IMR-90 (cell line): ENCODE measurements around the gene OSCAR. TPM values are rescaled to one million over a fixed set of nuclear protein-coding genes. Genes with fewer than 3 reads are reported as not detected.

Experiments
- ATAC-seq: fragments of 200-7000 bp; cut with Tn5 transposase; 2 replicates; pipeline ENCODE4 v1.9.1; 2020; ENCODE audit warnings: low read depth, mild to moderate bottlenecking, moderate library complexity
- BruUV-seq: library from RNA; stranded (reverse); fragments of 400-500 nt; replicated peaks from 2 replicates; lab custom pipeline; 2021; lab: Mats Ljungman, UMichigan
- CTCF ChIA-PET: fragments of 300-600 bp; formaldehyde crosslinking; extraction: SDS; loops from one replicate; lab custom pipeline; 2021; ENCODE audit warnings: antibody characterized with exemption; lab: Yijun Ruan, JAX
- POLR2A ChIA-PET: fragments of 300-600 bp; sonication (Branson Sonifier 250); formaldehyde crosslinking; loops from one replicate; lab custom pipeline; 2022; ENCODE audit warnings: antibody characterized with exemption; ENCODE audit not compliant: unreplicated experiment; lab: Charles Lee
- DNase-seq: peaks from one replicate; pipeline ENCODE4 v3.0.0; 2013
- H2AFZ ChIP-seq: replicated peaks from 2 replicates; pipeline ENCODE3; 2013; ENCODE audit warnings: low read length, mild to moderate bottlenecking; ENCODE audit not compliant: poor library complexity
- H2AK5ac ChIP-seq: 2 replicates; pipeline ENCODE4 v1.6.1; 2013; ENCODE audit warnings: low read depth, low read length, inconsistent platforms
- H2AK9ac ChIP-seq: replicated peaks from 2 replicates; pipeline ENCODE3; 2013; ENCODE audit warnings: mild to moderate bottlenecking, low read depth, low read length, moderate library complexity; ENCODE audit not compliant: poor library complexity
- H2BK120ac ChIP-seq: 2 replicates; pipeline ENCODE4 v1.6.1; 2013; ENCODE audit warnings: low read depth, low read length, inconsistent platforms
- H2BK15ac ChIP-seq: 3 replicates; pipeline ENCODE4 v1.6.1; 2013; ENCODE audit warnings: low read depth, low read length, inconsistent platforms
- H2BK20ac ChIP-seq: 2 replicates; pipeline ENCODE4 v1.6.1; 2013; ENCODE audit warnings: low read depth, mild to moderate bottlenecking, inconsistent platforms, low read length, moderate library complexity
- H2BK5ac ChIP-seq: 2 replicates; pipeline ENCODE4 v1.6.1; 2013; ENCODE audit warnings: mild to moderate bottlenecking, low read depth, low read length, inconsistent platforms; ENCODE audit not compliant: poor library complexity, severe bottlenecking
- H3K14ac ChIP-seq: replicated peaks from 2 replicates; pipeline ENCODE4 v1.6.1; 2013; ENCODE audit warnings: low read depth, low read length, inconsistent platforms
- H3K18ac ChIP-seq: 2 replicates; pipeline ENCODE4 v1.6.1; 2013; ENCODE audit warnings: low read depth, low read length, control low read depth
- H3K23ac ChIP-seq: 2 replicates; pipeline ENCODE4 v1.6.1; 2013; ENCODE audit warnings: low read depth, low read length, inconsistent platforms
- H3K27ac ChIP-seq: 2 replicates; pipeline ENCODE4 v1.5.1; 2013; ENCODE audit warnings: mild to moderate bottlenecking, control low read depth, low read length; ENCODE audit not compliant: insufficient read depth
- H3K27me3 ChIP-seq: 2 replicates; pipeline ENCODE4 v1.6.1; 2013; ENCODE audit warnings: low read length; ENCODE audit not compliant: control insufficient read depth, insufficient read depth
- H3K36me3 ChIP-seq: 2 replicates; pipeline ENCODE4 v1.6.1; 2013; ENCODE audit warnings: low read length, mixed read lengths; ENCODE audit not compliant: control insufficient read depth, insufficient read depth
- H3K4ac ChIP-seq: 2 replicates; pipeline ENCODE4 v1.6.1; 2013; ENCODE audit warnings: low read depth, low read length, inconsistent platforms
- H3K4me1 ChIP-seq: 2 replicates; pipeline ENCODE4 v1.6.1; 2013; ENCODE audit warnings: low read length, mixed read lengths; ENCODE audit not compliant: control insufficient read depth, insufficient read depth
- H3K4me2 ChIP-seq: 2 replicates; pipeline ENCODE4 v1.6.1; 2013; ENCODE audit warnings: low read depth, mild to moderate bottlenecking, control low read depth, low read length, moderate library complexity
- H3K4me3 ChIP-seq: 2 replicates; pipeline ENCODE4 v1.5.1; 2013; ENCODE audit warnings: low read depth, mild to moderate bottlenecking, control low read depth, low read length, moderate library complexity; ENCODE audit not compliant: insufficient read depth
- H3K56ac ChIP-seq: 2 replicates; pipeline ENCODE4 v1.6.1; 2013; ENCODE audit warnings: low read length, inconsistent platforms; ENCODE audit not compliant: insufficient read depth; ENCODE audit errors: extremely low read depth
- H3K79me1 ChIP-seq, 2 experiments: 2 replicates each; pipeline ENCODE4 v1.6.1; 2013; ENCODE audit warnings: low read length in 2 of 2, inconsistent platforms in 1 of 2, low read depth in 1 of 2
- H3K9ac ChIP-seq: 2 replicates; pipeline ENCODE4 v1.6.1; 2013; ENCODE audit warnings: low read depth, low read length, control low read depth
- H3K9me1 ChIP-seq: 2 replicates; pipeline ENCODE4 v1.6.1; 2013; ENCODE audit warnings: low read length, inconsistent platforms; ENCODE audit not compliant: insufficient read depth
- H3K9me3 ChIP-seq: 2 replicates; pipeline ENCODE4 v1.6.1; 2013; ENCODE audit warnings: low read length; ENCODE audit not compliant: control insufficient read depth, insufficient read depth
- H4K20me1 ChIP-seq: 2 replicates; pipeline ENCODE4 v1.6.1; 2013; ENCODE audit warnings: low read length, inconsistent platforms; ENCODE audit not compliant: insufficient read depth
- H4K5ac ChIP-seq: 2 replicates; pipeline ENCODE4 v1.6.1; 2013; ENCODE audit warnings: mild to moderate bottlenecking, low read depth, low read length, control low read depth
- H4K8ac ChIP-seq, 2 experiments: 2 replicates each; pipeline ENCODE4 v1.6.1; 2013; ENCODE audit warnings: low read depth in 2 of 2, low read length in 2 of 2, control low read depth in 1 of 2, inconsistent platforms in 1 of 2
- H4K91ac ChIP-seq: 2 replicates; pipeline ENCODE4 v1.6.1; 2013; ENCODE audit warnings: low read depth, low read length, inconsistent platforms; ENCODE audit not compliant: insufficient read depth
- BHLHE40 ChIP-seq: fragments of 150-350 bp; IDR thresholded peaks from 2 replicates; pipeline ENCODE4 v1.6.1; 2016; ENCODE audit warnings: mild to moderate bottlenecking, low read depth, low read length
- CHD1 ChIP-seq: IDR thresholded peaks from 2 replicates; pipeline ENCODE4 v1.6.1; 2012; ENCODE audit warnings: low read depth, low read length, improper control_type of control experiment
- CTCF ChIP-seq: conservative IDR thresholded peaks from 2 replicates; pipeline ENCODE4 v1.5.1; 2012; ENCODE audit warnings: mild to moderate bottlenecking, low read depth, low read length, improper control_type of control experiment
- ELK1 ChIP-seq: fragments of 150-350 bp; IDR thresholded peaks from 2 replicates; pipeline ENCODE4 v1.6.1; 2016; ENCODE audit warnings: low read depth, mild to moderate bottlenecking, low read length, moderate library complexity, borderline replicate concordance
- FOS ChIP-seq: fragments of 150-350 bp; IDR thresholded peaks from 2 replicates; pipeline ENCODE4 v1.6.1; 2016; ENCODE audit warnings: low read depth, low read length
- MAFK ChIP-seq: IDR thresholded peaks from 2 replicates; pipeline ENCODE4 v1.6.1; 2012; ENCODE audit warnings: low read depth, low read length, improper control_type of control experiment
- MXI1 ChIP-seq: IDR thresholded peaks from 2 replicates; pipeline ENCODE4 v1.6.1; 2012; ENCODE audit warnings: low read depth, mild to moderate bottlenecking, low read length, moderate library complexity, borderline replicate concordance
- NFE2L2 ChIP-seq: fragments of 150-350 bp; IDR thresholded peaks from 2 replicates; pipeline ENCODE4 v1.6.1; 2016; ENCODE audit warnings: low read depth, mild to moderate bottlenecking, low read length
- POLR2A ChIP-seq: IDR thresholded peaks from 2 replicates; pipeline ENCODE4 v1.6.1; 2012; ENCODE audit warnings: mild to moderate bottlenecking, low read depth, low read length
- RAD21 ChIP-seq: IDR thresholded peaks from 2 replicates; pipeline ENCODE4 v1.6.1; 2012; ENCODE audit warnings: low read length, improper control_type of control experiment
- RCOR1 ChIP-seq: IDR thresholded peaks from 2 replicates; pipeline ENCODE4 v1.6.1; 2012; ENCODE audit warnings: mild to moderate bottlenecking, low read length, improper control_type of control experiment; ENCODE audit not compliant: insufficient replicate concordance
- RFX5 ChIP-seq: IDR thresholded peaks from 2 replicates; pipeline ENCODE4 v1.8.0; 2012; ENCODE audit warnings: low read depth, mild to moderate bottlenecking, low read length, moderate library complexity
- SMC3 ChIP-seq: fragments of 150-350 bp; IDR thresholded peaks from 2 replicates; pipeline ENCODE4 v1.6.1; 2016; ENCODE audit warnings: low read depth, mild to moderate bottlenecking, antibody characterized with exemption, low read length, moderate library complexity
- USF2 ChIP-seq: fragments of 150-350 bp; IDR thresholded peaks from 2 replicates; pipeline ENCODE4 v1.6.1; 2017; ENCODE audit warnings: mild to moderate bottlenecking, antibody characterized with exemption, low read length, low read depth
- WGBS, 2 experiments: methylation state at CpG; one replicate each; pipeline versions ENCODE4 v1.1.5 to v1.1.7; 2013; ENCODE audit warnings: missing lambda C conversion rate in 2 of 2; ENCODE audit not compliant: insufficient read length in 1 of 2; ENCODE audit errors: extremely low coverage in 2 of 2; 5-methylcytosine and 5-hydroxymethylcytosine counted together
- dilution Hi-C: fragments of 300-500 bp; cut with HindIII; formaldehyde crosslinking; loops from one replicate; pipeline ENCODE4 v1.14.3; 2018; ENCODE audit warnings: low sequenced_read_pairs; ENCODE audit not compliant: unreplicated experiment
- in situ Hi-C: fragments of 300-500 bp; cut with MboI; formaldehyde crosslinking; loops from 3 replicates; pipeline ENCODE4 v1.14.3; 2019; ENCODE audit warnings: low sequenced_read_pairs, inconsistent platforms, mixed read lengths
- intact Hi-C: fragments of 100-400 bp; cut with micrococcal nuclease; formaldehyde crosslinking; loops from 2 replicates; pipeline ENCODE4 v1.10.0; 2022
- polyA plus RNA-seq, 3 experiments: library from polyadenylated mRNA; depleted of rRNA; stranded (reverse); fragments of >200 nt; gene quantifications; 2 replicates each; pipeline ENCODE4 v1.2.3, GENCODE V29; 2012; ENCODE audit warnings: low replicate concordance in 1 of 3
- total RNA-seq: library from RNA; depleted of rRNA; stranded (reverse); fragments of >200 nt; gene quantifications from 2 replicates; pipeline ENCODE4 v1.2.3, GENCODE V29; 2012

OSCAR gene
- total and polyA plus RNA-seq, 2 of the 4 experiments (the other 2 are of a cell fraction): 0.15 TPM; not detected in 1

- Histone ChIP-seq H4K5ac (no peak overlapping the region), H2BK120ac (no peak overlapping the region), H3K27me3 (no peaks in the 10 kb centered on the region), H3K27ac (no peak overlapping the region), H3K9me3 (no peaks in the 10 kb centered on the region), H3K4me1 (no peaks in the 10 kb centered on the region), H4K8ac (no peak overlapping the region), H3K4me2 (no peak overlapping the region), H3K14ac (no peak overlapping the region), H3K18ac (no peak overlapping the region), H2BK5ac (no peak overlapping the region), H3K56ac (no peak overlapping the region), H4K20me1 (no peaks in the 10 kb centered on the region), H2BK20ac (no peak overlapping the region), H2AK9ac (no peak overlapping the region), H3K79me1 (peaks cover 0 to 7% of the 10 kb centered on the region in 2 experiments; a peak in 1 of 4 replicates), H2BK15ac (no peak overlapping the region), H3K4ac (no peak overlapping the region), H2AK5ac (no peak overlapping the region), H2AFZ (no peak overlapping the region), H3K9ac (no peak overlapping the region), H3K36me3 (peaks cover 81% of the 10 kb centered on the region), H3K23ac (no peak overlapping the region), H4K91ac (no peak overlapping the region), H3K4me3 (no peak overlapping the region), H3K9me1 (no peaks in the 10 kb centered on the region)
- intact Hi-C loops: no loop called here
- POLR2A ChIA-PET: no interaction called here
- dilution Hi-C loops: no loop called here
- TF ChIP-seq MXI1 (no peak), RCOR1 (no peak), USF2 (no peak), NFE2L2 (no peak), FOS (no peak), POLR2A (no peak), SMC3 (no peak), BHLHE40 (no peak), MAFK (no peak), CHD1 (no peak), RFX5 (no peak), CTCF (no peak), ELK1 (no peak), RAD21 (no peak)
- 100% methylated on average over 7 of the region's 19 CpGs; no CpG with 5 or more reads in 1 of the 2 experiments for WGBS, 2 experiments
- DNase-seq (no peak), ATAC-seq (no peak)
- no TSS peak for BruUV-seq
- in situ Hi-C loops: loop anchor here (25.0 kb wide), 1 partner anchor 338 kb away; the partner anchor contains the start of genes CDC42EP5 and LENG9
- CTCF ChIA-PET: no interaction called here
Observed at GRCh38 chr19:54124393-54124792, 23.8 kb upstream of the OSCAR start.
